Nephron progenitor cell (in vitro differentiated cells): ENCODE measurements around the gene HIVEP3.
A peak's percentile ranks its signal among the peaks of the same experiment; 100 is the strongest.

Experiments
- DNase-seq: peaks from one replicate; pipeline ENCODE4 v3.0.0; 2021
- H3K27ac Mint-ChIP-seq: 2 replicates; pipeline ENCODE4 v1.8.0; 2021; ENCODE audit warnings: mild to moderate bottlenecking, moderate library complexity, mixed read lengths
- H3K27me3 Mint-ChIP-seq: 2 replicates; pipeline ENCODE4 v1.8.0; 2021; ENCODE audit warnings: mild to moderate bottlenecking, low read depth, mixed read lengths; ENCODE audit not compliant: poor library complexity
- H3K36me3 Mint-ChIP-seq: 2 replicates; pipeline ENCODE4 v1.8.0; 2021; ENCODE audit warnings: low read depth, mixed read lengths
- H3K4me1 Mint-ChIP-seq: 2 replicates; pipeline ENCODE4 v1.8.0; 2021; ENCODE audit warnings: mixed read lengths
- H3K4me3 Mint-ChIP-seq: 2 replicates; pipeline ENCODE4 v1.8.0; 2021; ENCODE audit warnings: mild to moderate bottlenecking, moderate library complexity, mixed read lengths
- H3K9me3 Mint-ChIP-seq: 2 replicates; pipeline ENCODE4 v1.8.0; 2021; ENCODE audit warnings: mild to moderate bottlenecking, moderate library complexity, mixed read lengths
- CTCF ChIP-seq: fragments of 200-600 bp; sonication (generic); IDR thresholded peaks from 2 replicates; pipeline ENCODE4 v1.5.0; 2021; ENCODE audit warnings: antibody characterized with exemption

HIVEP3 gene

GRCh38 chr1:41844781-41845272, 73.9 kb downstream of the HIVEP3 start:
- Mint-ChIP-seq H3K9me3 (no peaks in the 10 kb centered on the region), H3K27me3 (peaks cover 6% of the 10 kb centered on the region), H3K36me3 (no peaks in the 10 kb centered on the region), H3K27ac (no peak overlapping the region), H3K4me1 (peaks cover 52% of the 10 kb centered on the region), H3K4me3 (no peak overlapping the region)
- no peak for TF ChIP-seq CTCF
- DNase-seq = no peak

- peaks cover 52% of the 10 kb centered on the region for H3K4me1 Mint-ChIP-seq
- no peaks in the 10 kb centered on the region for H3K9me3 Mint-ChIP-seq
- TF ChIP-seq CTCF = no peak
- no peak for DNase-seq
- no peak overlapping the region for H3K4me3 Mint-ChIP-seq
- H3K27ac Mint-ChIP-seq = peak overlapping the region; percentile 58
- H3K27me3 Mint-ChIP-seq = peaks cover 6% of the 10 kb centered on the region
- no peaks in the 10 kb centered on the region for H3K36me3 Mint-ChIP-seq
These were observed 74.5 kb downstream of the HIVEP3 start for GRCh38 chr1:41844255-41844654.

GRCh38 chr1:41842993-41843755, 75.5 kb downstream of the HIVEP3 start:
- Mint-ChIP-seq H3K9me3 (no peaks in the 10 kb centered on the region), H3K36me3 (no peaks in the 10 kb centered on the region), H3K4me1 (peaks cover 52% of the 10 kb centered on the region), H3K27me3 (peaks cover 9% of the 10 kb centered on the region), H3K27ac (peak overlapping the region; percentile 94), H3K4me3 (peak overlapping the region; percentile 18)
- no peak for DNase-seq
- TF ChIP-seq CTCF = no peak

- Mint-ChIP-seq H3K36me3 (no peaks in the 10 kb centered on the region), H3K27me3 (peaks cover 5% of the 10 kb centered on the region), H3K4me3 (no peak overlapping the region), H3K4me1 (peaks cover 52% of the 10 kb centered on the region), H3K27ac (no peak overlapping the region), H3K9me3 (no peaks in the 10 kb centered on the region)
- no peak for TF ChIP-seq CTCF
- no peak for DNase-seq
These were observed 76.4 kb downstream of the HIVEP3 start for GRCh38 chr1:41842326-41842725.

- Mint-ChIP-seq H3K27ac (peak overlapping the region; percentile 8), H3K4me3 (peak overlapping the region; percentile 2), H3K4me1 (peaks cover 52% of the 10 kb centered on the region), H3K36me3 (no peaks in the 10 kb centered on the region), H3K9me3 (no peaks in the 10 kb centered on the region), H3K27me3 (peaks cover 5% of the 10 kb centered on the region)
- no peak for TF ChIP-seq CTCF
- DNase-seq = no peak
These were observed 78.0 kb downstream of the HIVEP3 start for GRCh38 chr1:41840592-41841246.
